Aorta (tissue), 5 donors: Measurements from ENCODE around the gene DNAJB12. TPM values are rescaled to one million over a fixed set of nuclear protein-coding genes. Genes with fewer than 3 reads are reported as not detected.
"Not testable (repeated sequence)": the region's sequence is repeated elsewhere in the genome, so short reads cannot be mapped to it uniquely, and the experiment has no call there.

Experiments used
- ATAC-seq: fragments of 200-7000 bp; cut with Tn5 transposase; one replicate; pipeline ENCODE4 v1.9.1; 2022; ENCODE audit warnings: moderate library complexity; ENCODE audit not compliant: low FRiP score
- DNase-seq, 2 donors: peaks; one replicate each; pipeline ENCODE4 v3.0.0-alpha.2; 2020
- H3K27ac ChIP-seq, 2 donors: one replicate each; pipeline ENCODE4 v1.5.1; 2013; ENCODE audit warnings: low read length in 2 of 2, mild to moderate bottlenecking in 2 of 2, moderate library complexity in 2 of 2, control low read depth in 1 of 2, inconsistent platforms in 1 of 2, low read depth in 1 of 2
- H3K27me3 ChIP-seq, 2 donors: one replicate each; pipeline ENCODE4 v1.6.1; 2013; ENCODE audit warnings: control low read depth in 1 of 2, low read length in 1 of 2, mild to moderate bottlenecking in 1 of 2, moderate library complexity in 1 of 2; ENCODE audit not compliant: insufficient read depth in 2 of 2, control insufficient read depth in 1 of 2
- H3K36me3 ChIP-seq, 2 donors: one replicate each; pipeline ENCODE4 v1.6.1; 2013; ENCODE audit warnings: control low read depth in 1 of 2, low read length in 1 of 2, mild to moderate bottlenecking in 1 of 2; ENCODE audit not compliant: insufficient read depth in 2 of 2, control insufficient read depth in 1 of 2
- H3K4me1 ChIP-seq, 2 donors: one replicate each; pipeline ENCODE4 v1.6.1; 2013; ENCODE audit warnings: low read length in 2 of 2, control low read depth in 1 of 2, mild to moderate bottlenecking in 1 of 2, moderate library complexity in 1 of 2; ENCODE audit not compliant: insufficient read depth in 2 of 2, control insufficient read depth in 1 of 2
- H3K4me3 ChIP-seq, 2 donors: one replicate each; pipeline ENCODE4 v1.5.1; 2013; ENCODE audit warnings: low read length in 2 of 2, control low read depth in 1 of 2, mild to moderate bottlenecking in 1 of 2
- H3K9me3 ChIP-seq: one replicate; pipeline ENCODE4 v1.6.1; 2013; ENCODE audit warnings: mild to moderate bottlenecking, low read length; ENCODE audit not compliant: control insufficient read depth
- WGBS, 2 donors: extraction: QIAGEN DNeasy Blood & Tissue Kit; methylation state at CpG; one replicate each; pipeline ENCODE4 v1.1.7; 2013; 5-methylcytosine and 5-hydroxymethylcytosine counted together
- intact Hi-C, 2 donors: fragments of 100-400 bp; cut with DNase I; formaldehyde crosslinking; loops; one replicate each; pipeline versions ENCODE4 v1.14.2 to v1.15.0; 2022
- polyA plus RNA-seq, 2 donors: library from polyadenylated mRNA; stranded (reverse); fragments of 200-250 nt; gene quantifications; one replicate each; pipeline ENCODE4 v1.2.3, GENCODE V29; 2013
- total RNA-seq, 2 donors: library from RNA; stranded (reverse); fragmentation: NEBNext Ultra II Directional; extraction: Animal tissue kit (Norgen Biotek cat#: 25700); gene quantifications; one replicate each; pipeline ENCODE4 v1.2.1, GENCODE V29; 2021
- donor health status: healthy with polysubstance abuse.
- donor health status: Bipolar disorder and iron deficiency.
- donor health status: DM: no; HTN: no; CAD: no.
- donor health status: DM: no; HTN: no; CAD: no.
- donor health status: DM: yes; HTN: yes; CAD: no.

The DNAJB12 gene
- total and polyA plus RNA-seq, 4 donors: 12.0 to 34.7 (median 31.7) TPM

- Histone ChIP-seq H3K4me3 (no peak overlapping the region), H3K4me1 (no peaks in the 10 kb centered on the region), H3K9me3 (no peaks in the 10 kb centered on the region), H3K27me3 (no peaks in the 10 kb centered on the region), H3K36me3 (no peaks in the 10 kb centered on the region), H3K27ac (peak overlapping the region in 1 of 2 donors; percentile 43)
- 87 to 90% methylated on average over 16 of the region's 16 CpGs for WGBS, 2 donors
- DNase-seq: no peak
- ATAC-seq: no peak
- intact Hi-C loops: no loop called here
Observed at GRCh38 chr10:72298592-72299519, 55.9 kb downstream of the DNAJB12 start.

- H3K4me1 ChIP-seq: no peaks in the 10 kb centered on the region
- H3K36me3 ChIP-seq: no peaks in the 10 kb centered on the region
- WGBS, 2 donors: 6 to 7% methylated on average over 53 to 55 of the region's 55 CpGs
- ATAC-seq (peak; percentile 97), DNase-seq (peak; percentile 99)
- H3K27me3 ChIP-seq: no peaks in the 10 kb centered on the region
- H3K4me3 ChIP-seq: peak overlapping the region; percentile 45 to 53
- H3K9me3 ChIP-seq: no peaks in the 10 kb centered on the region
- intact Hi-C loops: no loop called here
- H3K27ac ChIP-seq: peak overlapping the region; percentile 7 to 57
Observed at GRCh38 chr10:72297805-72298591, 56.7 kb downstream of the DNAJB12 start.

DNA sequence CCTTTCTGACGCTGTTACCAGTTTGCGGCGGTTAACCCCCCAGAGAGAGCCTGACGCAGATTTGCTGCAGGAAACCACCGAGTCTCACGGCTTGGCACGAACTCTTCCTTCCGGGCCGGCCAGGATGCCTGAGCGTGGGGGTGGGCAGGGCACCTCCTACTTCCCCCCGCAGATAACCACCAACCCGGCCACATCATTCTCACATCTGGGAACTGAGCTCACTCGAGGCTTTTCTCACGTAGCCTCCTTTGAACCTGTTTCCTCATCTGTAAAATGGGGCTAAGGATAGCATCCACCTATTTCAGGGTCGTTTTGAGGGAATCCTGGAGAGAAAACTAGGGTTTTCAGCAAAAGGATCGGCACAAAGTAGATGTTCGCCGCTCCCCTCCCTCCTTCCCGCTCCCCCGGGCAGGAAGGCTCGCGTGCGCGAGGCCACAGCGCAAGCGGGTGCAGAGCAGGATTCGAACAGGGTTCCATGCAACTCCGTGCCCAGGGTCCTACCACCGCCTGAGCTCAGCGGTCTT is 57.4 kb downstream of the DNAJB12 start:
- Histone ChIP-seq H3K9me3 (no peaks in the 10 kb centered on the region), H3K27me3 (no peaks in the 10 kb centered on the region), H3K4me1 (no peaks in the 10 kb centered on the region), H3K36me3 (no peaks in the 10 kb centered on the region), H3K27ac (peak overlapping the region; percentile 7 to 76), H3K4me3 (peak overlapping the region; percentile 45 to 53)
- intact Hi-C loops: no loop called here
- ATAC-seq (peak; percentile 91), DNase-seq (peak; percentile 95 to 96)
- 1 to 3% methylated on average over 30 of the region's 30 CpGs for WGBS, 2 donors

DNA sequence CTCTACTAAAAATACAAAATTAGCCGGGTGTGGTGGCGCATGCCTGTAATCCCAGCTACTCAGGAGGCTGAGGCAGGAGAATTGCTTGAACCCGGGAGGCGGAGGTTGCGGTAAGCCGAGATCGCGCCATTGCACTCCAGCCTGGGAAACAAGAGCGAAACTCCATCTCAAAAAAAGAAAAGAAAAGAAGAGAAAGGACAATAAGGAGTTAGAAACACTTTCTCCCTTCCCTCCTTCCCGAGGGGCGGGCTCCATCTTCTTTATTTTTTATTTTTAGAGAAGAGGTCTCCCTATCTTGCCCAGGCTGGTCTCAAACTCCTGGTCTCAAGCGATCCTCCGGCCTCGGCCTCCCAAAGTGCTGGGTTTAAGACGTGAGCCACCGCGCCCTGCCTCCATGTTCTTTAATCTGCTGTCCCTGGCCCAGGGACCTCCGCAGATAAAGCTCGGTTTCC is 57.9 kb downstream of the DNAJB12 start:
- 71 to 72% methylated on average over 19 of the region's 19 CpGs for WGBS, 2 donors
- H3K9me3 ChIP-seq, H3K4me3 ChIP-seq, H3K4me1 ChIP-seq, H3K27me3 ChIP-seq, ATAC-seq, DNase-seq, intact Hi-C loops, H3K36me3 ChIP-seq: not testable (repeated sequence)
- peak overlapping the region in 1 of 2 donors; percentile 76 for H3K27ac ChIP-seq

- H3K9me3 ChIP-seq: no peaks in the 10 kb centered on the region
- no peaks in the 10 kb centered on the region for H3K36me3 ChIP-seq
- 80 to 81% methylated on average over 8 of the region's 8 CpGs for WGBS, 2 donors
- intact Hi-C loops: no loop called here
- DNase-seq (no peak), ATAC-seq (no peak)
- H3K4me1 ChIP-seq: no peaks in the 10 kb centered on the region
- no peak overlapping the region for H3K4me3 ChIP-seq
- H3K27me3 ChIP-seq: no peaks in the 10 kb centered on the region
- no peak overlapping the region for H3K27ac ChIP-seq
Observed at GRCh38 chr10:72295330-72295910, 59.3 kb downstream of the DNAJB12 start.

DNA sequence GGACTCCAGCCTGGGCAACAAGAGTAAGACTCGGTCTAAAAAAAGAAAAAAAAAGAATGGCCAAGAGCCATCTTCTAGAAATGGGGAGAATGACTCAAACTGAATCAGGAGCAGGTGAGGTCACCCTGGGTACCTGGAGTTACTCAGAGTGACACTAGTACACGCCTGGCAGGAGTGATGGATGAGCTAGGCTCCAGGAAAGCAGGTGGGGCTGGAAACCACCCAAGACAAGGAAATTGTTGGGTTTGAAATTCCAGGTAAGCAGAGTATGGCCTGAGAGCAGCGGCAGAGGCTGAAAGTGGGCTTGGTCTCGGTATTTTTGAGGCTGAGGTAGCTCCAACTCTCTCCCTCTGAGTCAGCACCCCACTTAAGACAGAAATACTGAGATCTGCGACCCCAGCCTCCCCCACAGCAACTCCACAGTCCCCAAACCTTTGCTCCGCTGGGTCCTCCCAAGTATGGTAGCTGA is 62.5 kb downstream of the DNAJB12 start:
- DNase-seq (no peak), ATAC-seq (no peak)
- 69 to 71% methylated on average over 6 of the region's 6 CpGs for WGBS, 2 donors
- intact Hi-C loops: no loop called here
- Histone ChIP-seq H3K4me3 (no peak overlapping the region), H3K9me3 (no peaks in the 10 kb centered on the region), H3K27me3 (no peaks in the 10 kb centered on the region), H3K36me3 (no peaks in the 10 kb centered on the region), H3K27ac (no peak overlapping the region), H3K4me1 (no peaks in the 10 kb centered on the region)

GRCh38 chr10:72291019-72291532 is 63.6 kb downstream of the DNAJB12 start:
- Histone ChIP-seq H3K4me1 (no peaks in the 10 kb centered on the region), H3K9me3 (no peaks in the 10 kb centered on the region), H3K27ac (no peak overlapping the region), H3K27me3 (no peaks in the 10 kb centered on the region), H3K4me3 (no peak overlapping the region), H3K36me3 (no peaks in the 10 kb centered on the region)
- 97 to 99% methylated on average over 4 of the region's 4 CpGs for WGBS, 2 donors
- DNase-seq (no peak), ATAC-seq (no peak)
- intact Hi-C loops: no loop called here

GRCh38 chr10:72285972-72286521 is 68.7 kb downstream of the DNAJB12 start:
- H3K27me3 ChIP-seq: no peaks in the 10 kb centered on the region
- no peaks in the 10 kb centered on the region for H3K9me3 ChIP-seq
- H3K4me1 ChIP-seq: no peaks in the 10 kb centered on the region
- ATAC-seq (no peak), DNase-seq (no peak)
- no peak overlapping the region for H3K27ac ChIP-seq
- 46% methylated on average over 14 of the region's 14 CpGs for WGBS, 2 donors
- H3K4me3 ChIP-seq: no peak overlapping the region
- H3K36me3 ChIP-seq: no peaks in the 10 kb centered on the region
- intact Hi-C loops: no loop called here
